ENCODE data around the gene SUN3. TPM values are rescaled to one million over a fixed set of nuclear protein-coding genes. Genes with fewer than 3 reads are reported as not detected.

Gene SUN3
- total RNA-seq, 4 donors from 2014 or later: not detected

- H3K27ac ChIP-seq: no peak overlapping the region
- no peak overlapping the region for H3K4me3 ChIP-seq
- intact Hi-C loops (cut with DNase I; ENCODE audit: low total_unique reads): no loop called here
- in situ Hi-C loops (cut with MboI; ENCODE audit: low pct_ligation_motif_present in 1 of 4, low pct_unique_long_range_greater_than_20kb in 1 of 4, low sequenced_read_pairs in 3 of 4): loop anchor here in 1 of 4 donors (10.0 kb wide), 1 partner anchor 115 kb away; no protein-coding TSS in a partner anchor
- WGBS, 2 donors (ENCODE audit: low coverage in 1 of 2): 90 to 95% methylated on average over 8 to 12 of the region's 12 CpGs
- H3K9me3 ChIP-seq: no peaks in the 10 kb centered on the region
- no peaks in the 10 kb centered on the region for H3K27me3 ChIP-seq
- no peak for DNase-seq
- no peaks in the 10 kb centered on the region for H3K4me1 ChIP-seq
- no peaks in the 10 kb centered on the region for H3K36me3 ChIP-seq
- TF ChIP-seq EP300 (IDR thresholded peaks at IDR 0.05; ENCODE audit: low read depth): no peak
- TF ChIP-seq CTCF (IDR thresholded peaks at IDR 0.05): no peak
- no peak for TF ChIP-seq POLR2AphosphoS5 (IDR thresholded peaks at IDR 0.05)
- no peak for TF ChIP-seq POLR2A (IDR thresholded peaks at IDR 0.05)
These were observed 29.5 kb downstream of the SUN3 start for GRCh38 chr7:47999413-47999812.

GRCh38 chr7:47992446-47992845, 36.5 kb downstream of the SUN3 start:
- in situ Hi-C loops (cut with MboI; ENCODE audit: low pct_ligation_motif_present in 1 of 4, low pct_unique_long_range_greater_than_20kb in 1 of 4, low sequenced_read_pairs in 3 of 4): loop anchor here in 2 of 4 donors (5.0 to 10.0 kb wide), 2 partner anchors 100 to 122 kb away; no protein-coding TSS in a partner anchor
- WGBS, 2 donors (ENCODE audit: low coverage in 1 of 2): 53 to 57% methylated on average over 3 of the region's 3 CpGs
- no peak for DNase-seq
- TF ChIP-seq POLR2A (IDR thresholded peaks at IDR 0.05) (no peak), POLR2AphosphoS5 (IDR thresholded peaks at IDR 0.05) (no peak), CTCF (IDR thresholded peaks at IDR 0.05) (no peak), EP300 (IDR thresholded peaks at IDR 0.05; ENCODE audit: low read depth) (no peak)
- Histone ChIP-seq H3K27me3 (no peaks in the 10 kb centered on the region), H3K4me3 (peak overlapping the region in 2 of 4 donors; percentile 39 to 61), H3K4me1 (peaks cover 0 to 11% (median 5%) of the 10 kb centered on the region in 4 donors), H3K9me3 (no peaks in the 10 kb centered on the region), H3K27ac (peak overlapping the region; percentile 71 to 82 (median 76)), H3K36me3 (no peaks in the 10 kb centered on the region)
- intact Hi-C loops (cut with DNase I; ENCODE audit: low total_unique reads): loop anchor here (5.0 kb wide), 1 partner anchor 120 kb away; no protein-coding TSS in a partner anchor

- intact Hi-C loops (cut with DNase I; ENCODE audit: low total_unique reads) (loop anchor here (5.0 kb wide), 1 partner anchor 120 kb away; no protein-coding TSS in a partner anchor), in situ Hi-C loops (cut with MboI; ENCODE audit: low pct_ligation_motif_present in 1 of 4, low pct_unique_long_range_greater_than_20kb in 1 of 4, low sequenced_read_pairs in 3 of 4) (loop anchor here in 2 of 4 donors (5.0 to 10.0 kb wide), 2 partner anchors 100 to 123 kb away; no protein-coding TSS in a partner anchor)
- Histone ChIP-seq H3K36me3 (no peaks in the 10 kb centered on the region), H3K4me1 (peaks cover 0 to 11% (median 5%) of the 10 kb centered on the region in 4 donors), H3K27ac (peak overlapping the region; percentile 71 to 82 (median 76)), H3K9me3 (no peaks in the 10 kb centered on the region), H3K27me3 (no peaks in the 10 kb centered on the region), H3K4me3 (peak overlapping the region; percentile 22 to 61 (median 42))
- TF ChIP-seq POLR2A (IDR thresholded peaks at IDR 0.05) (peak; percentile 33), POLR2AphosphoS5 (IDR thresholded peaks at IDR 0.05) (peak in 1 of 3 donors; percentile 17), EP300 (IDR thresholded peaks at IDR 0.05; ENCODE audit: low read depth) (no peak), CTCF (IDR thresholded peaks at IDR 0.05) (peak; percentile 44 to 64 (median 54))
- peak; percentile 89 for DNase-seq
- 0 to 6% methylated on average over 2 to 26 of the region's 26 CpGs for whole genome bisulfite sequencing, 2 donors (ENCODE audit: low coverage in 1 of 2)
These were observed 37.1 kb downstream of the SUN3 start for GRCh38 chr7:47991741-47992311.

GRCh38 chr7:47991270-47991669, 37.6 kb downstream of the SUN3 start:
- TF ChIP-seq POLR2A (IDR thresholded peaks at IDR 0.05) (no peak), CTCF (IDR thresholded peaks at IDR 0.05) (no peak), EP300 (IDR thresholded peaks at IDR 0.05; ENCODE audit: low read depth) (no peak), POLR2AphosphoS5 (IDR thresholded peaks at IDR 0.05) (no peak)
- no peak for DNase-seq
- H3K36me3 ChIP-seq: no peaks in the 10 kb centered on the region
- peak overlapping the region; percentile 71 to 82 (median 76) for H3K27ac ChIP-seq
- WGBS, 2 donors (ENCODE audit: low coverage in 1 of 2): 75 to 100% methylated on average over 1 of the region's 1 CpG
- peak overlapping the region in 3 of 4 donors; percentile 39 to 61 (median 44) for H3K4me3 ChIP-seq
- H3K4me1 ChIP-seq: peaks cover 0 to 11% (median 5%) of the 10 kb centered on the region in 4 donors
- H3K9me3 ChIP-seq: no peaks in the 10 kb centered on the region
- in situ Hi-C loops (cut with MboI; ENCODE audit: low pct_ligation_motif_present in 1 of 4, low pct_unique_long_range_greater_than_20kb in 1 of 4, low sequenced_read_pairs in 3 of 4): loop anchor here in 2 of 4 donors (5.0 to 10.0 kb wide), 2 partner anchors 101 to 124 kb away; no protein-coding TSS in a partner anchor
- H3K27me3 ChIP-seq: no peaks in the 10 kb centered on the region
- intact Hi-C loops (cut with DNase I; ENCODE audit: low total_unique reads): loop anchor here (5.0 kb wide), 1 partner anchor 121 kb away; no protein-coding TSS in a partner anchor

Measured in transverse colon (tissue), 4 donors.